HUDEP-2 (cell line): Measurements from ENCODE around the gene COL26A1.
"Not testable (repeated sequence)": the region's sequence is repeated elsewhere in the genome, so short reads cannot be mapped to it uniquely, and the experiment has no call there.

Experiments
- DNase-seq, 76 experiments: peaks; one replicate each; lab custom pipeline; 2025; ENCODE audit not compliant: unreplicated experiment in 76 of 76; lab: John Stamatoyannopoulos, UW

Gene COL26A1

GRCh38 chr7:101589976-101590662, 227.4 kb downstream of the COL26A1 start:
- no peak for DNase-seq

GRCh38 chr7:101590663-101591435, 228.2 kb downstream of the COL26A1 start:
- no peak for DNase-seq

- no peak for DNase-seq
These were observed 228.8 kb downstream of the COL26A1 start for GRCh38 chr7:101591504-101591903.

GRCh38 chr7:101593556-101593955, 230.9 kb downstream of the COL26A1 start:
- DNase-seq = no peak

- no peak for DNase-seq
These were observed 232.1 kb downstream of the COL26A1 start for GRCh38 chr7:101594790-101595189.

GRCh38 chr7:101595246-101595645, 232.6 kb downstream of the COL26A1 start:
- DNase-seq = no peak

- no peak for DNase-seq
These were observed 233.3 kb downstream of the COL26A1 start for GRCh38 chr7:101595766-101596537.

- no peak for DNase-seq
These were observed 234.2 kb downstream of the COL26A1 start for GRCh38 chr7:101596898-101597297.

- no peak for DNase-seq
These were observed 235.3 kb downstream of the COL26A1 start for GRCh38 chr7:101597941-101598340.

- no peak for DNase-seq
These were observed 235.8 kb downstream of the COL26A1 start for GRCh38 chr7:101598422-101598985.

GRCh38 chr7:101598986-101599771, 236.5 kb downstream of the COL26A1 start:
- DNase-seq = no peak

- no peak for DNase-seq
These were observed 237.1 kb downstream of the COL26A1 start for GRCh38 chr7:101599787-101600186.

- DNase-seq = no peak
These were observed 239.4 kb downstream of the COL26A1 start for GRCh38 chr7:101602082-101602481.

- peak in 54 of 76 experiments; percentile 3 to 66 (median 38) for DNase-seq
These were observed 240.0 kb downstream of the COL26A1 start for GRCh38 chr7:101602484-101603241.

- DNase-seq = no peak
These were observed 241.8 kb downstream of the COL26A1 start for GRCh38 chr7:101604331-101604933.

GRCh38 chr7:101604934-101605332, 242.3 kb downstream of the COL26A1 start:
- DNase-seq = not testable (repeated sequence)

GRCh38 chr7:101605611-101606497, 243.2 kb downstream of the COL26A1 start:
- DNase-seq = no peak

GRCh38 chr7:101606498-101606923, 243.8 kb downstream of the COL26A1 start:
- no peak for DNase-seq
